ENCODE measurements around the gene LRP4. TPM values are rescaled to one million over a fixed set of nuclear protein-coding genes. Genes with fewer than 3 reads are reported as not detected.

Gene LRP4
- total and polyA plus RNA-seq, 2 donors (not counting 3 experiments of a cell fraction or from before 2014, with no cell fraction given) = 0.86 to 2.0 TPM

- no peak overlapping the region for H3K9ac ChIP-seq (replicated peaks; ENCODE audit: extremely low read depth, insufficient read depth, low read length)
- dilution Hi-C loops (cut with MboI; ENCODE audit: extremely low pct_ligation_motif_present, low sequenced_read_pairs) = no loop called here
- no peak overlapping the region for H3K4me3 ChIP-seq (replicated peaks in 1 of 3; ENCODE audit: insufficient read depth in 1 of 3, low read depth in 1 of 3, low read length in 3 of 3)
- H3K4me2 ChIP-seq (ENCODE audit: insufficient read depth, low read length) = no peak overlapping the region
- DNase-seq (ENCODE audit: low read depth, low spot score) (no peak), FAIRE-seq (no peak)
- H2AFZ ChIP-seq (ENCODE audit: low read depth, low read length) = no peak overlapping the region
- no peaks in the 10 kb centered on the region for H3K27me3 ChIP-seq (ENCODE audit: control insufficient read depth in 2 of 2, insufficient read depth in 2 of 2, low read length in 2 of 2)
- no peak overlapping the region for H3K27ac ChIP-seq (ENCODE audit: insufficient read depth, low read depth, low read length)
- intact Hi-C loops (cut with micrococcal nuclease) = no loop called here
- peaks cover 97% of the 10 kb centered on the region for H3K79me2 ChIP-seq (ENCODE audit: control insufficient read depth, insufficient read depth, low read length)
- no peak for TF ChIP-seq POLR2AphosphoS5 (IDR thresholded peaks at IDR 0.05; ENCODE audit: insufficient read depth, low read depth, low read length)
- TF ChIP-seq MYC (IDR thresholded peaks at IDR 0.05; ENCODE audit: low read depth, low read length) = no peak
- TF ChIP-seq JUN (IDR thresholded peaks at IDR 0.05; ENCODE audit: borderline replicate concordance, insufficient read depth, insufficient read length, low read depth) = no peak
- TF ChIP-seq POLR2A (IDR thresholded peaks at IDR 0.05; ENCODE audit: low read depth, low read length) = no peak
- no peak for TF ChIP-seq EZH2 (IDR thresholded peaks at IDR 0.05; ENCODE audit: borderline replicate concordance, low read depth, low read length, severe bottlenecking)
- TF ChIP-seq GATA2 (IDR thresholded peaks at IDR 0.05; ENCODE audit: insufficient read depth, insufficient read length, low read depth, low read length) = no peak
- TF ChIP-seq FOS (IDR thresholded peaks at IDR 0.05; ENCODE audit: borderline replicate concordance, insufficient read depth, low read length) = no peak
- TF ChIP-seq MAX (IDR thresholded peaks at IDR 0.05; ENCODE audit: insufficient read depth, insufficient read length) = no peak
- TF ChIP-seq, protein P1, sequence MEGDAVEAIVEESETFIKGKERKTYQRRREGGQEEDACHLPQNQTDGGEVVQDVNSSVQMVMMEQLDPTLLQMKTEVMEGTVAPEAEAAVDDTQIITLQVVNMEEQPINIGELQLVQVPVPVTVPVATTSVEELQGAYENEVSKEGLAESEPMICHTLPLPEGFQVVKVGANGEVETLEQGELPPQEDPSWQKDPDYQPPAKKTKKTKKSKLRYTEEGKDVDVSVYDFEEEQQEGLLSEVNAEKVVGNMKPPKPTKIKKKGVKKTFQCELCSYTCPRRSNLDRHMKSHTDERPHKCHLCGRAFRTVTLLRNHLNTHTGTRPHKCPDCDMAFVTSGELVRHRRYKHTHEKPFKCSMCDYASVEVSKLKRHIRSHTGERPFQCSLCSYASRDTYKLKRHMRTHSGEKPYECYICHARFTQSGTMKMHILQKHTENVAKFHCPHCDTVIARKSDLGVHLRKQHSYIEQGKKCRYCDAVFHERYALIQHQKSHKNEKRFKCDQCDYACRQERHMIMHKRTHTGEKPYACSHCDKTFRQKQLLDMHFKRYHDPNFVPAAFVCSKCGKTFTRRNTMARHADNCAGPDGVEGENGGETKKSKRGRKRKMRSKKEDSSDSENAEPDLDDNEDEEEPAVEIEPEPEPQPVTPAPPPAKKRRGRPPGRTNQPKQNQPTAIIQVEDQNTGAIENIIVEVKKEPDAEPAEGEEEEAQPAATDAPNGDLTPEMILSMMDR (IDR thresholded peaks at IDR 0.05; ENCODE audit: extremely low read depth in 1 of 2, insufficient read depth in 1 of 2, low read depth in 1 of 2, low read length in 2 of 2) = no peak
- no peaks in the 10 kb centered on the region for H3K36me3 ChIP-seq (ENCODE audit: control insufficient read depth in 2 of 2, extremely low read depth in 1 of 2, insufficient read depth in 2 of 2, low read length in 2 of 2)
- H3K9me1 ChIP-seq (replicated peaks; ENCODE audit: control insufficient read depth, extremely low read depth, insufficient read depth, low read length) = no peaks in the 10 kb centered on the region
- ChIA-PET CTCF (no interaction called here), POLR2A (no interaction called here)
- no peaks in the 10 kb centered on the region for H4K20me1 ChIP-seq (replicated peaks; ENCODE audit: control insufficient read depth, extremely low read depth, insufficient read depth, low read length)
- H3K9me3 ChIP-seq (replicated peaks; ENCODE audit: control insufficient read depth, insufficient read depth, low read length) = no peaks in the 10 kb centered on the region
- H3K4me1 ChIP-seq (ENCODE audit: control insufficient read depth, extremely low read depth, insufficient read depth, low read length) = no peaks in the 10 kb centered on the region
- no TSS peak for BruUV-seq (replicated peaks)
Observed at GRCh38 chr11:46832511-46833214, 85.7 kb downstream of the LRP4 start.
